OCI-LY7 (cell line): ENCODE results near the gene SGIP1. TPM values are rescaled to one million over a fixed set of nuclear protein-coding genes. Genes with fewer than 3 reads are reported as not detected.

ENCODE experiments used
- BruUV-seq: library from RNA; stranded (reverse); fragments of 400-500 nt; replicated peaks from 2 replicates; lab custom pipeline; 2021; lab: Mats Ljungman, UMichigan
- CTCF ChIA-PET: fragments of 300-600 bp; sonication (Branson Sonifier 250); formaldehyde crosslinking; loops from one replicate; lab custom pipeline; 2022; ENCODE audit warnings: antibody characterized with exemption; ENCODE audit not compliant: unreplicated experiment; lab: Charles Lee
- POLR2A ChIA-PET: fragments of 300-600 bp; sonication (Branson Sonifier 250); formaldehyde crosslinking; loops from one replicate; lab custom pipeline; 2022; ENCODE audit warnings: antibody characterized with exemption; lab: Charles Lee
- DNase-seq: peaks from one replicate; pipeline ENCODE4 v3.0.0-alpha.2; 2015; ENCODE audit warnings: low spot score
- H2AFZ ChIP-seq: fragments of 200-600 bp; sonication (generic), shearing (Covaris generic); 2 replicates; pipeline ENCODE4 v1.6.1; 2014; ENCODE audit warnings: mild to moderate bottlenecking, antibody characterized with exemption, low read length, moderate library complexity
- H3K27ac ChIP-seq: fragments of 200-600 bp; sonication (generic); 2 replicates; pipeline ENCODE4 v1.5.1; 2014; ENCODE audit warnings: mixed run types, low read depth, mild to moderate bottlenecking, moderate library complexity, low read length, inconsistent platforms; ENCODE audit not compliant: poor library complexity, severe bottlenecking
- H3K36me3 ChIP-seq: fragments of 200-600 bp; sonication (generic); 2 replicates; pipeline ENCODE4 v1.6.1; 2014; ENCODE audit warnings: mild to moderate bottlenecking, antibody characterized with exemption, low read length, moderate library complexity, mixed read lengths; ENCODE audit not compliant: insufficient read depth
- H3K4me1 ChIP-seq: fragments of 200-600 bp; sonication (generic); 2 replicates; pipeline ENCODE4 v1.5.1; 2014; ENCODE audit warnings: mild to moderate bottlenecking, low read length; ENCODE audit not compliant: insufficient read depth, poor library complexity, severe bottlenecking
- H3K4me2 ChIP-seq: fragments of 200-600 bp; sonication (generic); 2 replicates; pipeline ENCODE4 v1.6.1; 2014; ENCODE audit warnings: mild to moderate bottlenecking, low read length
- H3K4me3 ChIP-seq: fragments of 200-600 bp; sonication (generic); 2 replicates; pipeline ENCODE4 v1.5.1; 2014; ENCODE audit warnings: mild to moderate bottlenecking, low read depth, low read length; ENCODE audit not compliant: poor library complexity, severe bottlenecking
- H3K79me2 ChIP-seq: fragments of 200-600 bp; sonication (generic); 2 replicates; pipeline ENCODE4 v1.6.1; 2016; ENCODE audit warnings: low read depth, mild to moderate bottlenecking, low read length, moderate library complexity, mixed read lengths; ENCODE audit not compliant: insufficient read depth
- H3K9me2 ChIP-seq: fragments of 200-600 bp; sonication (generic); 2 replicates; pipeline ENCODE4 v1.6.1; 2016; ENCODE audit warnings: mild to moderate bottlenecking, low read length, mixed read lengths; ENCODE audit not compliant: insufficient read depth
- H3K9me3 ChIP-seq: fragments of 200-600 bp; sonication (generic); 2 replicates; pipeline ENCODE4 v1.6.1; 2014; ENCODE audit warnings: mild to moderate bottlenecking, mixed run types, low read length, mixed read lengths
- H4K20me1 ChIP-seq: fragments of 200-600 bp; sonication (generic); 2 replicates; pipeline ENCODE4 v1.6.1; 2014; ENCODE audit warnings: mild to moderate bottlenecking, antibody characterized with exemption, low read length, moderate library complexity, mixed read lengths; ENCODE audit not compliant: insufficient read depth
- CTCF ChIP-seq: fragments of 200-600 bp; sonication (generic); conservative IDR thresholded peaks from 2 replicates; pipeline ENCODE4 v1.5.1; 2014; ENCODE audit warnings: mild to moderate bottlenecking, antibody characterized with exemption, low read length, moderate library complexity, mixed read lengths
- EZH2phosphoT487 ChIP-seq: fragments of 200-600 bp; sonication (generic); IDR thresholded peaks from 2 replicates; pipeline ENCODE4 v1.6.1; 2018; ENCODE audit warnings: low read depth, borderline replicate concordance, mild to moderate bottlenecking, mixed run types, antibody characterized with exemption, low read length, moderate library complexity, mixed read lengths
- intact Hi-C: fragments of 100-400 bp; cut with micrococcal nuclease; formaldehyde crosslinking; loops from one replicate; pipeline ENCODE4 v1.10.0; 2022; ENCODE audit not compliant: unreplicated experiment
- total RNA-seq, 2 experiments: library from RNA; depleted of rRNA in 1 of 2; stranded (reverse); fragments of >200 nt in 1 of 2; shearing (Covaris generic) in 1 of 2; gene quantifications; 2 replicates each; pipeline ENCODE4 v1.2.3, GENCODE V29; 2014 to 2022

The SGIP1 gene
- total RNA-seq, 2 experiments from 2014 or later: not detected

- no TSS peak for BruUV-seq
- no peaks in the 10 kb centered on the region for H4K20me1 ChIP-seq
- TF ChIP-seq EZH2phosphoT487 (no peak), CTCF (no peak)
- H3K36me3 ChIP-seq: no peaks in the 10 kb centered on the region
- no peak overlapping the region for H2AFZ ChIP-seq
- H3K79me2 ChIP-seq: no peaks in the 10 kb centered on the region
- POLR2A ChIA-PET: no interaction called here
- no peak overlapping the region for H3K4me3 ChIP-seq
- no peaks in the 10 kb centered on the region for H3K9me2 ChIP-seq
- no peak overlapping the region for H3K4me2 ChIP-seq
- H3K4me1 ChIP-seq: no peaks in the 10 kb centered on the region
- CTCF ChIA-PET: no interaction called here
- intact Hi-C loops: no loop called here
- no peak overlapping the region for H3K27ac ChIP-seq
- no peaks in the 10 kb centered on the region for H3K9me3 ChIP-seq
- no peak for DNase-seq
Observed at GRCh38 chr1:66606362-66607065, 72.6 kb downstream of the SGIP1 start.

GRCh38 chr1:66607458-66607857 is 73.5 kb downstream of the SGIP1 start:
- Histone ChIP-seq H3K4me2 (no peak overlapping the region), H3K36me3 (no peaks in the 10 kb centered on the region), H3K4me3 (no peak overlapping the region), H4K20me1 (no peaks in the 10 kb centered on the region), H3K4me1 (no peaks in the 10 kb centered on the region), H3K9me3 (no peaks in the 10 kb centered on the region), H3K27ac (no peak overlapping the region), H3K9me2 (no peaks in the 10 kb centered on the region), H2AFZ (no peak overlapping the region), H3K79me2 (no peaks in the 10 kb centered on the region)
- BruUV-seq: no TSS peak
- peak; percentile 11 for DNase-seq
- POLR2A ChIA-PET: no interaction called here
- intact Hi-C loops: no loop called here
- CTCF ChIA-PET: no interaction called here
- TF ChIP-seq CTCF (peak; percentile 33; the same call in 1 of the 2 replicates), EZH2phosphoT487 (no peak)

- no TSS peak for BruUV-seq
- TF ChIP-seq EZH2phosphoT487: no peak
- no peak for TF ChIP-seq CTCF
- Histone ChIP-seq H3K79me2 (no peaks in the 10 kb centered on the region), H3K27ac (no peak overlapping the region), H2AFZ (no peak overlapping the region), H3K4me1 (no peaks in the 10 kb centered on the region), H3K4me2 (no peak overlapping the region), H3K36me3 (no peaks in the 10 kb centered on the region), H3K9me2 (no peaks in the 10 kb centered on the region), H4K20me1 (no peaks in the 10 kb centered on the region), H3K9me3 (no peaks in the 10 kb centered on the region), H3K4me3 (no peak overlapping the region)
- no peak for DNase-seq
- intact Hi-C loops: no loop called here
- POLR2A ChIA-PET: no interaction called here
- CTCF ChIA-PET: no interaction called here
Observed at GRCh38 chr1:66613187-66613586, 79.2 kb downstream of the SGIP1 start.
